ENCODE measurements around the gene ACLY.
"Not testable (repeated sequence)": the region's sequence is repeated elsewhere in the genome, so short reads cannot be mapped to it uniquely, and the experiment has no call there.

DNA sequence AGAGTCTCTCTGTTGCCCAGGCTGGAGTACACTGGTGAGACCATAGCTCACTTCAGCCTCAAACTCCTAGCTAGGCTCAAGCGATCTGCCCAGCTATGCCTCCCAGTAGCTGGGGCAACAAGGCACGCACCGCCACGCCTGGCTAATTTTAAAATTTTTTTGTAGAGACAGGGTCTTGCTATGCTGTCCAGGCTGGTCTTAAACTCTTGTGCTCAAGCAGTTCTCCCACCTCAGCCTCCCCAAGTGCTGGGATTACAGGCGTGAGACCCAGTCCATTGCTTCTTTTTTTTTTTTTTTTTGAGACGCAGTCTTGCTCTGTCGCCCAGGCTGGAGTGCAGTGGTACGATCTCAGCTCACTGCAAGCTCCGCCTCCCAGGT is 44.5 kb downstream of the ACLY start:
- not testable (repeated sequence) for TF ChIP-seq TERF1 (CRISPR knock-in tag; IDR thresholded peaks at IDR 0.05); RARG (CRISPR knock-in tag; IDR thresholded peaks at IDR 0.05; ENCODE audit: low read depth); RBAK (CRISPR knock-in tag; IDR thresholded peaks at IDR 0.05); CHD2 (IDR thresholded peaks at IDR 0.05; ENCODE audit: low read depth, low read length); ZNF143 (CRISPR knock-in tag; IDR thresholded peaks at IDR 0.05); TAF15 (IDR thresholded peaks at IDR 0.05; ENCODE audit: low read depth, low read length, poor library complexity, severe bottlenecking); ZSCAN29 (CRISPR knock-in tag; conservative IDR thresholded peaks at IDR 0.05); CEBPZ (IDR thresholded peaks at IDR 0.05; ENCODE audit: low read length); ZNF670 (CRISPR knock-in tag; IDR thresholded peaks at IDR 0.05; ENCODE audit: borderline replicate concordance)
- TF ChIP-seq, protein P1, sequence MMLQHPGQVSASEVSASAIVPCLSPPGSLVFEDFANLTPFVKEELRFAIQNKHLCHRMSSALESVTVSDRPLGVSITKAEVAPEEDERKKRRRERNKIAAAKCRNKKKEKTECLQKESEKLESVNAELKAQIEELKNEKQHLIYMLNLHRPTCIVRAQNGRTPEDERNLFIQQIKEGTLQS (CRISPR knock-in tag; IDR thresholded peaks at IDR 0.05): not testable (repeated sequence)
- TF ChIP-seq, protein P2, sequence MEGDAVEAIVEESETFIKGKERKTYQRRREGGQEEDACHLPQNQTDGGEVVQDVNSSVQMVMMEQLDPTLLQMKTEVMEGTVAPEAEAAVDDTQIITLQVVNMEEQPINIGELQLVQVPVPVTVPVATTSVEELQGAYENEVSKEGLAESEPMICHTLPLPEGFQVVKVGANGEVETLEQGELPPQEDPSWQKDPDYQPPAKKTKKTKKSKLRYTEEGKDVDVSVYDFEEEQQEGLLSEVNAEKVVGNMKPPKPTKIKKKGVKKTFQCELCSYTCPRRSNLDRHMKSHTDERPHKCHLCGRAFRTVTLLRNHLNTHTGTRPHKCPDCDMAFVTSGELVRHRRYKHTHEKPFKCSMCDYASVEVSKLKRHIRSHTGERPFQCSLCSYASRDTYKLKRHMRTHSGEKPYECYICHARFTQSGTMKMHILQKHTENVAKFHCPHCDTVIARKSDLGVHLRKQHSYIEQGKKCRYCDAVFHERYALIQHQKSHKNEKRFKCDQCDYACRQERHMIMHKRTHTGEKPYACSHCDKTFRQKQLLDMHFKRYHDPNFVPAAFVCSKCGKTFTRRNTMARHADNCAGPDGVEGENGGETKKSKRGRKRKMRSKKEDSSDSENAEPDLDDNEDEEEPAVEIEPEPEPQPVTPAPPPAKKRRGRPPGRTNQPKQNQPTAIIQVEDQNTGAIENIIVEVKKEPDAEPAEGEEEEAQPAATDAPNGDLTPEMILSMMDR (CRISPR knock-in tag; IDR thresholded peaks at IDR 0.05): not testable (repeated sequence)
- TF ChIP-seq, protein P3, sequence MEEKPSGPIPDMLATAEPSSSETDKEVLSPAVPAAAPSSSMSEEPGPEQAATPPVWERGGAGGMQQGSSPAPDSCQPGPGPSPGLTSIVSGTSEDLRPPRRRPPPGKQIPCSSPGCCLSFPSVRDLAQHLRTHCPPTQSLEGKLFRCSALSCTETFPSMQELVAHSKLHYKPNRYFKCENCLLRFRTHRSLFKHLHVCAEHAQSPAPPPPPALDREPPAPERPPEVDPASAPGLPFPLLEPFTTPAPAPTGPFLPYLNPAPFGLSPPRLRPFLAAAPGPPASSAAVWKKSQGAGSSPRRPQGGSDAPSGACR (CRISPR knock-in tag; IDR thresholded peaks at IDR 0.05): not testable (repeated sequence)

Data from HepG2 (cell line).